IMR-90 (cell line): Measurements from ENCODE around the gene FBXL13. TPM values are rescaled to one million over a fixed set of nuclear protein-coding genes. Genes with fewer than 3 reads are reported as not detected.

ENCODE experiments used
- ATAC-seq: fragments of 200-7000 bp; cut with Tn5 transposase; 2 replicates; pipeline ENCODE4 v1.9.1; 2020; ENCODE audit warnings: low read depth, mild to moderate bottlenecking, moderate library complexity
- BruUV-seq: library from RNA; stranded (reverse); fragments of 400-500 nt; replicated peaks from 2 replicates; lab custom pipeline; 2021; lab: Mats Ljungman, UMichigan
- CTCF ChIA-PET: fragments of 300-600 bp; formaldehyde crosslinking; extraction: SDS; loops from one replicate; lab custom pipeline; 2021; ENCODE audit warnings: antibody characterized with exemption; lab: Yijun Ruan, JAX
- POLR2A ChIA-PET: fragments of 300-600 bp; sonication (Branson Sonifier 250); formaldehyde crosslinking; loops from one replicate; lab custom pipeline; 2022; ENCODE audit warnings: antibody characterized with exemption; ENCODE audit not compliant: unreplicated experiment; lab: Charles Lee
- DNase-seq: peaks from one replicate; pipeline ENCODE4 v3.0.0; 2013
- H2AFZ ChIP-seq: replicated peaks from 2 replicates; pipeline ENCODE3; 2013; ENCODE audit warnings: low read length, mild to moderate bottlenecking; ENCODE audit not compliant: poor library complexity
- H2AK5ac ChIP-seq: 2 replicates; pipeline ENCODE4 v1.6.1; 2013; ENCODE audit warnings: low read depth, low read length, inconsistent platforms
- H2AK9ac ChIP-seq: replicated peaks from 2 replicates; pipeline ENCODE3; 2013; ENCODE audit warnings: mild to moderate bottlenecking, low read depth, low read length, moderate library complexity; ENCODE audit not compliant: poor library complexity
- H2BK120ac ChIP-seq: 2 replicates; pipeline ENCODE4 v1.6.1; 2013; ENCODE audit warnings: low read depth, low read length, inconsistent platforms
- H2BK15ac ChIP-seq: 3 replicates; pipeline ENCODE4 v1.6.1; 2013; ENCODE audit warnings: low read depth, low read length, inconsistent platforms
- H2BK20ac ChIP-seq: 2 replicates; pipeline ENCODE4 v1.6.1; 2013; ENCODE audit warnings: low read depth, mild to moderate bottlenecking, inconsistent platforms, low read length, moderate library complexity
- H2BK5ac ChIP-seq: 2 replicates; pipeline ENCODE4 v1.6.1; 2013; ENCODE audit warnings: mild to moderate bottlenecking, low read depth, low read length, inconsistent platforms; ENCODE audit not compliant: poor library complexity, severe bottlenecking
- H3K14ac ChIP-seq: replicated peaks from 2 replicates; pipeline ENCODE4 v1.6.1; 2013; ENCODE audit warnings: low read depth, low read length, inconsistent platforms
- H3K18ac ChIP-seq: 2 replicates; pipeline ENCODE4 v1.6.1; 2013; ENCODE audit warnings: low read depth, low read length, control low read depth
- H3K23ac ChIP-seq: 2 replicates; pipeline ENCODE4 v1.6.1; 2013; ENCODE audit warnings: low read depth, low read length, inconsistent platforms
- H3K27ac ChIP-seq: 2 replicates; pipeline ENCODE4 v1.5.1; 2013; ENCODE audit warnings: mild to moderate bottlenecking, control low read depth, low read length; ENCODE audit not compliant: insufficient read depth
- H3K27me3 ChIP-seq: 2 replicates; pipeline ENCODE4 v1.6.1; 2013; ENCODE audit warnings: low read length; ENCODE audit not compliant: control insufficient read depth, insufficient read depth
- H3K36me3 ChIP-seq: 2 replicates; pipeline ENCODE4 v1.6.1; 2013; ENCODE audit warnings: low read length, mixed read lengths; ENCODE audit not compliant: control insufficient read depth, insufficient read depth
- H3K4ac ChIP-seq: 2 replicates; pipeline ENCODE4 v1.6.1; 2013; ENCODE audit warnings: low read depth, low read length, inconsistent platforms
- H3K4me1 ChIP-seq: 2 replicates; pipeline ENCODE4 v1.6.1; 2013; ENCODE audit warnings: low read length, mixed read lengths; ENCODE audit not compliant: control insufficient read depth, insufficient read depth
- H3K4me2 ChIP-seq: 2 replicates; pipeline ENCODE4 v1.6.1; 2013; ENCODE audit warnings: low read depth, mild to moderate bottlenecking, control low read depth, low read length, moderate library complexity
- H3K4me3 ChIP-seq: 2 replicates; pipeline ENCODE4 v1.5.1; 2013; ENCODE audit warnings: low read depth, mild to moderate bottlenecking, control low read depth, low read length, moderate library complexity; ENCODE audit not compliant: insufficient read depth
- H3K56ac ChIP-seq: 2 replicates; pipeline ENCODE4 v1.6.1; 2013; ENCODE audit warnings: low read length, inconsistent platforms; ENCODE audit not compliant: insufficient read depth; ENCODE audit errors: extremely low read depth
- H3K79me1 ChIP-seq, 2 experiments: 2 replicates each; pipeline ENCODE4 v1.6.1; 2013; ENCODE audit warnings: low read length in 2 of 2, inconsistent platforms in 1 of 2, low read depth in 1 of 2
- H3K9ac ChIP-seq: 2 replicates; pipeline ENCODE4 v1.6.1; 2013; ENCODE audit warnings: low read depth, low read length, control low read depth
- H3K9me1 ChIP-seq: 2 replicates; pipeline ENCODE4 v1.6.1; 2013; ENCODE audit warnings: low read length, inconsistent platforms; ENCODE audit not compliant: insufficient read depth
- H3K9me3 ChIP-seq: 2 replicates; pipeline ENCODE4 v1.6.1; 2013; ENCODE audit warnings: low read length; ENCODE audit not compliant: control insufficient read depth, insufficient read depth
- H4K20me1 ChIP-seq: 2 replicates; pipeline ENCODE4 v1.6.1; 2013; ENCODE audit warnings: low read length, inconsistent platforms; ENCODE audit not compliant: insufficient read depth
- H4K5ac ChIP-seq: 2 replicates; pipeline ENCODE4 v1.6.1; 2013; ENCODE audit warnings: mild to moderate bottlenecking, low read depth, low read length, control low read depth
- H4K8ac ChIP-seq, 2 experiments: 2 replicates each; pipeline ENCODE4 v1.6.1; 2013; ENCODE audit warnings: low read depth in 2 of 2, low read length in 2 of 2, control low read depth in 1 of 2, inconsistent platforms in 1 of 2
- H4K91ac ChIP-seq: 2 replicates; pipeline ENCODE4 v1.6.1; 2013; ENCODE audit warnings: low read depth, low read length, inconsistent platforms; ENCODE audit not compliant: insufficient read depth
- CTCF ChIP-seq: conservative IDR thresholded peaks from 2 replicates; pipeline ENCODE4 v1.5.1; 2012; ENCODE audit warnings: mild to moderate bottlenecking, low read depth, low read length, improper control_type of control experiment
- MAFK ChIP-seq: IDR thresholded peaks from 2 replicates; pipeline ENCODE4 v1.6.1; 2012; ENCODE audit warnings: low read depth, low read length, improper control_type of control experiment
- WGBS, 2 experiments: methylation state at CpG; one replicate each; pipeline versions ENCODE4 v1.1.5 to v1.1.7; 2013; ENCODE audit warnings: missing lambda C conversion rate in 2 of 2; ENCODE audit not compliant: insufficient read length in 1 of 2; ENCODE audit errors: extremely low coverage in 2 of 2; 5-methylcytosine and 5-hydroxymethylcytosine counted together
- dilution Hi-C: fragments of 300-500 bp; cut with HindIII; formaldehyde crosslinking; loops from one replicate; pipeline ENCODE4 v1.14.3; 2018; ENCODE audit warnings: low sequenced_read_pairs; ENCODE audit not compliant: unreplicated experiment
- in situ Hi-C: fragments of 300-500 bp; cut with MboI; formaldehyde crosslinking; loops from 3 replicates; pipeline ENCODE4 v1.14.3; 2019; ENCODE audit warnings: low sequenced_read_pairs, inconsistent platforms, mixed read lengths
- intact Hi-C: fragments of 100-400 bp; cut with micrococcal nuclease; formaldehyde crosslinking; loops from 2 replicates; pipeline ENCODE4 v1.10.0; 2022
- polyA plus RNA-seq, 3 experiments: library from polyadenylated mRNA; depleted of rRNA; stranded (reverse); fragments of >200 nt; gene quantifications; 2 replicates each; pipeline ENCODE4 v1.2.3, GENCODE V29; 2012; ENCODE audit warnings: low replicate concordance in 1 of 3
- total RNA-seq: library from RNA; depleted of rRNA; stranded (reverse); fragments of >200 nt; gene quantifications from 2 replicates; pipeline ENCODE4 v1.2.3, GENCODE V29; 2012

Gene FBXL13
- total and polyA plus RNA-seq, 2 of the 4 experiments (the other 2 are of a cell fraction): 0.24 to 0.36 TPM

- WGBS, 2 experiments: no CpG with 5 or more reads among the region's 3 CpGs
- no peak overlapping the region for H3K4ac ChIP-seq
- no peak overlapping the region for H2AK5ac ChIP-seq
- no peak overlapping the region for H3K18ac ChIP-seq
- no peaks in the 10 kb centered on the region for H3K36me3 ChIP-seq
- H4K20me1 ChIP-seq: no peaks in the 10 kb centered on the region
- no peak overlapping the region for H3K27ac ChIP-seq
- H3K4me2 ChIP-seq: no peak overlapping the region
- no peak overlapping the region for H4K8ac ChIP-seq
- H3K4me3 ChIP-seq: no peak overlapping the region
- H4K5ac ChIP-seq: no peak overlapping the region
- ChIA-PET POLR2A (no interaction called here), CTCF (no interaction called here)
- H2BK20ac ChIP-seq: no peak overlapping the region
- H4K91ac ChIP-seq: no peak overlapping the region
- H3K9ac ChIP-seq: no peak overlapping the region
- no peak overlapping the region for H2BK5ac ChIP-seq
- H2BK120ac ChIP-seq: no peak overlapping the region
- no peak overlapping the region for H2BK15ac ChIP-seq
- no peak overlapping the region for H3K14ac ChIP-seq
- dilution Hi-C loops (no loop called here), in situ Hi-C loops (no loop called here), intact Hi-C loops (loop anchor here (5.0 kb wide), 1 partner anchor 50 kb away; no protein-coding TSS in a partner anchor)
- peak overlapping the region; percentile 26; the same call in 1 of the 2 replicates for H3K23ac ChIP-seq
- H3K27me3 ChIP-seq: no peaks in the 10 kb centered on the region
- peaks cover 6% of the 10 kb centered on the region; the same call in 1 of the 2 replicates for H3K9me1 ChIP-seq
- peak; percentile 61; the same call in 1 of the 2 replicates for TF ChIP-seq MAFK
- TF ChIP-seq CTCF: no peak
- no peaks in the 10 kb centered on the region for H3K9me3 ChIP-seq
- BruUV-seq: no TSS peak
- DNase-seq (no peak), ATAC-seq (no peak)
- H2AFZ ChIP-seq: no peak overlapping the region
- H3K4me1 ChIP-seq: peaks cover 2% of the 10 kb centered on the region; the same call in 1 of the 2 replicates
- H3K56ac ChIP-seq: no peak overlapping the region
- H2AK9ac ChIP-seq: no peak overlapping the region
- H3K79me1 ChIP-seq: peaks cover 13 to 54% of the 10 kb centered on the region in 2 experiments
Measured at GRCh38 chr7:103077318-103077717, 2.7 kb upstream of the FBXL13 start.
